ENCODE results near the gene RARS1.

Gene RARS1

DNA sequence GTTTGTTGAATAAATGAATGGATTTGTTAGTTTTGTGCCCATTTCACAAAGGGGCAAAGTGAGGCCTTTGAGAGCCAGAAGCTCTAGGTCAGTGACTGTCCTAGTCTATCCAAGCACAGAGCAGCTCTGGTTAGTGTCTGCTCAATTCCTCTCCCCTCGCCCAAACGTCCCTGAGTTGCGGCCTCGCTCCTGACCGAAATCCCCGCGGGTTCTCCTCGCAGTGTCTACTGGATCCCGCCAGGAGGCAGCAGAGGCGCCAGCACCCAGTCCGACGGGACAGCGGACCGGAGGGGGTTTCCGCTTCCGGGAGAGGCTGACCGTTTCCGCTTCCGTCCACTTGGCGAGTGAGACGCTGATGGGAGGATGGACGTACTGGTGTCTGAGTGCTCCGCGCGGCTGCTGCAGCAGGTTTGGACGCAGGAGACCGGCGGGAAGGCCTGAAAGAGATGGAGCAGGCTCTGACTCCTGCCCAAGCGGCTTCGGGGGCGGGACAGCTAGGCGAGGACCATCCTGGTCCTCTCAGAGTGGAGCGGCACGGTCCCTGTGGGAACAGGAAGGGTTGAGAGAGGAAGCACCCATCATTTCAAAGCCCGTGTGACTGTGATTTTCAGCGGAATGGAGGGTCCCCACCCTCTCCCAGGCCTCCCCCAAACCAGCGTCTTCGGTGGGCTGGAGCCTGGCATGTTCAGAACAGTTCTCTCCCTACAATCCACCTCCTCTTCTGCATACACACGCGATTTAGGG, at the start of gene RARS1:
Gene RARS1, plus strand, starts transcription at position 336 of the 744 bp plus-strand sequence. Its CDS starts 28 bp downstream, at position 364.
- DNase-seq, result peak; percentile 92

DNA sequence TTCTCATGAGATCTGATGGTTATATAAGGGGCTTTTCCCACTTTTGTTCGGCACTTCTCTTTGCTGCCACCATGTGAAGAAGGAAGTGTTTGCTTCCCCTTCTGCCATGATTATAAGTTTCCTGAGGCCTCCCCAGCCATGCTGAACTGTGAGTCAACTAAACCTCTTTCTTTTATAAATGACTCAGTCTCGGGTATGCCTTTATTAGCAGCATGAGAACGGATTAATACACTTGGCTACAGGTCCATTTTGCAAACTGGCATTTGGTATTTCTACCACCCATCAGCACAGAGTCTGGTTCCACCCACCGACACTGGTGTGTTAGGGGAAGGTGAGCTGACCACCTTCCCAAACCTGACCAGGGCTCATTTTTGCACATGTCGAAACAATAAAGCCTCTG, 47.9 kb upstream of the RARS1 start:
- DNase-seq, result no peak

DNA sequence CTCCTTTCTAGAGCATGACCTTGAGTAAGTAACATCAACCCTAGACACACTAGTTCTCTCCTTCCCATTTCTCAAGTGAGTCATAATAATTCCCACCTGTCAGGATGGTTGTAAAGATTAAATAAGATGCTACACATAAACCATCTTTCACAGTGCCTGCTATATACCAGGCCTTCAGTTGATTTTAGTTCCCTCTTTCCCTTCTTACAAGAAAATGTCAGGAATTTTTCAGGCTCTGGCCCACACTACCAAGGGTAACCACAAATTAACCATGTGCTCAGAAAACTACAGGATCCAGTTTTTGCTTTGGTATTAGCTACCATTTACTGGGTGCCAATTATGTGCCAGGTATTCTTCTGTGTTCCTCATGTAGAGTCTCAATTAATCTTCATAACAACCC, 42.7 kb upstream of the RARS1 start:
- DNase-seq, result no peak

DNA sequence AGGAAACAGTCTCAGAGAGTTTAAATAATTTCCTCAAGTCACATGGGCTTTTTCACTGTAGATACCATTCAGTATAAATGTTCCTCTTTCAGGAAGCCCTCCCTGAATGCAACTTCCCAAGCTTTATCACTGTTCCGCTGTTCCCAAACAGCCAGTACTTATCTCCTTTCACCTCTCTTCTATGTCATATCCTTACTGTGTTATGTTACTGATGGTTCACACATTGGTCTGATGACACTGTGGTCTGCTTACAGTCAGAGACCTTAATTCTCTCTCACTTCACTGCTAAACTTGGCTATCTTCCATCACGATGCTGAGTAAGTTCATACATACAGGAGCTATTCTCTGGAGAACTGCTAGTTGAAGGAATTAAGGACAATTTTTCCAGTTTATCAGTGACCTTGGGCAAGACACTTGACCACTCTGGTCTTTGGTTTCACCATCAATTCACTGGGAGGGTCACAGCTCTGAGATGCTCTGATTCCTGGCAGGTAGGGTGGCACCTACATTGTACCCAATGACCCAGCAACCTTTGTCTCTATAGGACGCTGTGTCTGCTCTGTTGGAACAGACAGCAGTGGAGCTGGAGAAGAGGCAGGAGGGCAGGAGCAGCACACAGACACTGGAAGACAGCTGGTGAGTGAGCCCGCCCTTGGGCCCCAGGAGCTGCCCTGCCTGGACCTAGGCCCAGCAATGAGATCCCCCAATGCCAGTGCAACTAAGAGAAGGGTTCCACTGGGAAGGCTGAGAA, 42.1 kb upstream of the RARS1 start:
- DNase-seq, result no peak

DNA sequence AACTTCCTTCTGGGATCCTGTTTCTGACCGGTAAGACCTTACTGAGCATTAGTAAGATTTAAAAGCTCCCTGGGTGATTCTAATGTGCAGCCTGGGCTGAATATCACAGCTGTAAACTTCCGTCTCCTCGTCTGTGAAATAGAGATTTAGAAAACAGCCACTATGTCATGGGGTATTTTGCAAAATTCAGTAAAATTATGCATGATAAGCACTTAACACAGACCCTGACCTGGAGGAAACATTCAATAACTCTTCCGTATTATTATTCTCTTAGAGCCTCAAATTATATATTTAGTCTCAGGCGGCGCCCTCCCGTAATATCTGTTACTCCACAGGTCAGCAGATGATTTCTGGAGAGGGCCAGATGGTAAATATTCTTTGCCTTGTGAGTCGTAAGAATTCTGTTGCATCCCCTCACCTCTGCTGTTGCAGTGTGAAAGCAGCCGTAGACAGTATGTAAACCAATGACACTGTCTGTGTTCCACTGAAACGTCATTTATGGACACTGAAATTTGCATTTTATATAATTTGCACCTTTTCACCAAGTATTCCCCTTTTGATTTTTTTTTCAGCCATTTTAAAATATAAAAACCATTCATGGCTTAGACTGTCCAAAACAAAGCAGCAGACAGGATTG, 39.2 kb upstream of the RARS1 start:
- no peak for DNase-seq

DNA sequence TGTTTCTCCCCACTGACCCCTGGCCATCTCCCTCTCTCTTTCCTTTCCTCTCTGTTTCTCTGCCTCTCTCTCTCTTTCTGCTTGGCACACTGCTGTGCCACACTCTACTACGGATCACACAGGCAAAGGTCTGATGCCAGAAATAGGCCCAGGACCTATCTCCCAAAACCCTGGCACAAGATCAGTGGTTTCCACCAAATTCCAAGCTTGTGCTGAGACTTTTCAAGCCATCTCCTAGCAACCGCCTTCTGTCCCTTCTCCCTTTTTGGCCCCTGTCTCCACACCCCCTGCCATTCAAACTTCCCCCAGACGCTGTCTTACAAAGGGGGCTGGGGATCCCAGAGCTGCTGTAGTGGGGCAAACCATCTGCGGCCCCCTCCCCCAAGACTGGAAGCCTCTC, 38.5 kb upstream of the RARS1 start:
- no peak for DNase-seq

DNA sequence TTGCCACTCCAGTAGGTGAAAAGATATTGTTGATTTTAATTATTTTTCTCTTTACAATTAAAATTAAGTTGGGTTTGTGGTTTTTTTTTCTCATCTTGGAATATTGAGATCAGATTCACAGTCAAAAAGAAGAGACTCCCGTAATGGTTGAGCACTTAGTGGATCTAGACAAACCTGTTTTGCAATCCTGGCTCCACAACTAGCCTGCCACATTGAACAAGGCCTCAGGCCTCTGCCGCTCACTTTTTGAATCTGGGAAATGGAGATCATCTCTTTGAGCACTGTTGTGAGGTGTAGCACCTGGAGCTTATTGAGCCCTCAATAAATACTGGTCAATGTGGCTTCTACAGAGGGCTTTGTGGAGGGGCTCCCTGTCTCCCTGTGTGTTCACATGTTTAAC, 37.1 kb upstream of the RARS1 start:
- DNase-seq, result no peak

DNA sequence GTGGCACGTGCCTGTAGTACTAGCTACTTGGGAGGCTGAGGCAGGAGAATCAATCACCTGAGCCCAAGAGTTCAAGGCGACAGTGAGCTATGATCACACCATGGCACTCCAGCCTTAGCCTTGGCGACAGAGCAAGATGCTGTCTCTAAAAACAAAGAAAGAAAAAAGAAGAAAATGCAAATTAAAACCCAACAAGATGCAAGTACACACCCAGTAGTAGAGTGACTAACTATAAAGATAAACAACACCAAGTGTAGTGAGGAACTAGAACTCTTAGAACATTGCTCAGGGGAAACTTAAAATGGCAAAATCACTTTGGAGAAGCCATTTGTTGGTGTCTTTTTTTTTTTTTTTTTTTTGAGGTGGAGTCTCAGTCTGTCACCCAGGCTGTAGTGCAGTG, 34.7 kb upstream of the RARS1 start:
- DNase-seq, result no peak

DNA sequence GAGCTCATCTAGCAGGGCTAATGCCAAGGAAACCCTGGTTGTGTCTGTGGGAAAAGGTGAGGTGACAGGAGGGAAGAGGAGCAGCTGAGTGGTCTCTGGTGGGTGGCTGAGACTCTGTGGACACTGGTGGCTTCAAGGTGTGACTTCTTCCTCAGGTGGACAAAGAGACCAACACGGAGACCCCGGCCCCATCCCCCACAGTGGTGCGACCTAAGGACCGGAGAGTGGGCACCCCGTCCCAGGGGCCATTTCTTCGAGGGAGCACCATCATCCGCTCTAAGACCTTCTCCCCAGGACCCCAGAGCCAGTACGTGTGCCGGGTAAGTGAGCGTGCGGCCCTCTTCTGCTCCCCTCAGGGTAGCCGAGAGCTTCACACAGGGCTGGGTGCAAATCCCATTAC, 31.1 kb upstream of the RARS1 start:
- no peak for DNase-seq

DNA sequence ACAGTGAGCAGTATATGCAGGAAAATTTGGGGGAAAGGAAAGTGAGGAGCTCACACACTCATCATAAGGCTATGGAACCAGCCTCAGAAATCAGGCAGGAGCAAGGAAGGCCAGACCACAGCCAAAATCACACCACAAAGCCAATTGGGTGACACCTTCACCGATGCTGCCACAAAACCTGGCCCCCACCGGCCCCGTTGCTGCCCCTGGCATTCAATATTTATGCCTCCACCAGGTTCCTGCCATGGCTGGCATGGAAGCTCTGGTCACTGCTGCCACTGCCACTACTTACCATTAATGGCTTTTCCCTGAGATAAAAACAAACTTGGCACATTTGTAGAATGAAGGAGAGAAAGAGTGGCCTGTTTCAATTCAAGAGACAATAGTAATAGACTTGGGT, 28.7 kb upstream of the RARS1 start:
- no peak for DNase-seq

DNA sequence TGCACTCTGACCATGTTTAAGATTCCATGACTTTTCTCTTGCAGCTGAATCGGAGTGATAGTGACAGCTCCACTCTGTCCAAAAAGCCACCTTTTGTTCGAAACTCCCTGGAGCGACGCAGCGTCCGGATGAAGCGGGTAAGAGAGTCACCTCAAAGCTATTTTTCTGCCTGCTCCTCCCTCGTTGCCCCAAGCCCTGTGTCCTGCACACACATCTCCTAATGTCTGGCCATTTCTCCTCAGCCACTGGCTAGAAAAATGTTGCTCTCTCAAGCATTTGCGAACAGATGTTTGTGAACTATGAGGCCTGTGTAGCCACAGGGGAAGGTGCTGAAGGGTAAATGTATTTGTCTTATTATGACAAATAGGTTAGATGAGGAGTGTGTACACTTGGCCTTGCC, 25.7 kb upstream of the RARS1 start:
- DNase-seq, result no peak

DNA sequence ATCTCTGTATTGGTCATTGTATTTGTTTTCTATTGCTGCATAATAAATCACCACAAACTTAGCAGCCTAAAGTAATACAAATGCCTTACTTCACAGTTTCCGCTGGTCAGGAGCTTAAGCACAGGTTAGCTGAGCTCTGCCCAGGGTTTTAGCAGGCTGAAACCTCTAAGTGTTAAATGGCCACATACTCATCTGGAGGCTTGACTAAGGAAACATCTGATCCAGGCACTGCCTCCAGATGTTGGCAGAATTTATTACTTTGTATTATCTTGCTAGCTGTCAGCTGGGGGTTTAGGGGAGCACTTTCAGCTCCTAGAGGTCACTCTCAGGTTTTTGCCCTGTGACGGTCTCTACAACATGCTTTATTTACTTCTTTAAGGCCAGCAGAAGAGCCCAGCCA, 23.2 kb upstream of the RARS1 start:
- DNase-seq, result no peak

DNA sequence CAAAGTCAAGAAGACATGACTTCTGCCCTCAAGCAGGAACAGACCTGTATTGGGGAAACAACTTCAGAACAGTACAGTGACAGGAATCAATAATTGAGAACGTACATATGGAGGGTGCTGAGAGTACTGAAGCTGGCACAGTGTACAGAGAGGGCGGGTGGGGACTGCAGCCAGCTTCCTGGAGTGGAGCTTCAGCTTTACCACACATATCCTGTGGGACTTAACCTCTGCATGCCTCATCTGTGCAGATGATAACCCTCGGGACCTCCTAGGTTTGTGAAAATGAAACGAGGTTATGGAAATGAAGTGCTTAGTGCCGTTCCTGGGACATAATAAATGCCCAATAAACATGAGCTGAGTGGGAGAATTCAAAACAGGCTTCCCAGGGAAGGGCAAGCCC, 22.1 kb upstream of the RARS1 start:
- no peak for DNase-seq

DNA sequence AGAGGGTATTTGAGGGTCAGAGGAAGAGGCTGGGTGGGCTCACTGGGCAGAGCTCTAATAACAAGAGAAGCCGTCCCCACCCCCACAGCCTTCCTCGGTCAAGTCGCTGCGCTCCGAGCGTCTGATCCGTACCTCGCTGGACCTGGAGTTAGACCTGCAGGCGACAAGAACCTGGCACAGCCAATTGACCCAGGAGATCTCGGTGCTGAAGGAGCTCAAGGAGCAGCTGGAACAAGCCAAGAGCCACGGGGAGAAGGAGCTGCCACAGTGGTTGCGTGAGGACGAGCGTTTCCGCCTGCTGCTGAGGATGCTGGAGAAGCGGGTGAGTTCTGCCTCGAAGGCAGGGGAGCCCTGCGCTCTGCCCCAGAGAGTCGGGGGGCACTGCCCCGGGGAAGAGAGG, 21.6 kb upstream of the RARS1 start:
- no peak for DNase-seq

DNA sequence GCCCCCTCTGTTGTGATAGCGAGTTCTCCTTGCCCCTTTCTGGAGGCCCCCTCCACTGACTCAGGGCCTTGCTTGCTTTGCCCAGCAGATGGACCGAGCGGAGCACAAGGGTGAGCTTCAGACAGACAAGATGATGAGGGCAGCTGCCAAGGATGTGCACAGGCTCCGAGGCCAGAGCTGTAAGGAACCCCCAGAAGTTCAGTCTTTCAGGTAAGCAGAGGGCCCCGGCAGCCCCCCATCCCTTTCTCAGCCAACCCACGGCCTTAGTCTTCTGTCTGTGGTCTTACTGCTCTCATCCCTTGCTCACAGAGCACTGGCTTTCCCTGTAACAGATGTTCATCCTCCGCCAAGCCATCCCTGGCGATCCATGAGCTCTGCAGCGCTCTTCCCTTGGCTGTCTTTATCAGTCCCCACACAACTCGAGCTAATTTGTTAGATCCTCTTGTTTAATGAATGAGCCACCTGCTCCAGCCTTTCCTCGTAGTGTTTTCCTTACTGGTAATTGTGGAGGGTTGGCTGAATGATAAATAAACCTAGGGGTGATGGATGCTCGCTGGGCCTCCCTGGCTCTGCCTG, 18.4 kb upstream of the RARS1 start:
- DNase-seq, result no peak

DNA sequence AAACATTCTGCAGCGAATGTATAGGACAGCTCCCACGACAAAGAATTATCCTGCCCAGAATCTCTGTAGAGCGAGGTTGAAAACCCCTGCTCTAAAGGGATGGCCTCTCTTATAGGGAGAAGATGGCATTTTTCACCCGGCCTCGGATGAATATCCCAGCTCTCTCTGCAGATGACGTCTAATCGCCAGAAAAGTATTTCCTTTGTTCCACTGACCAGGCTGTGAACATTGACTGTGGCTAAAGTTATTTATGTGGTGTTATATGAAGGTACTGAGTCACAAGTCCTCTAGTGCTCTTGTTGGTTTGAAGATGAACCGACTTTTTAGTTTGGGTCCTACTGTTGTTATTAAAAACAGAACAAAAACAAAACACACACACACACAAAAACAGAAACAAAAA, 17.4 kb upstream of the RARS1 start:
- DNase-seq, result no peak

DNA sequence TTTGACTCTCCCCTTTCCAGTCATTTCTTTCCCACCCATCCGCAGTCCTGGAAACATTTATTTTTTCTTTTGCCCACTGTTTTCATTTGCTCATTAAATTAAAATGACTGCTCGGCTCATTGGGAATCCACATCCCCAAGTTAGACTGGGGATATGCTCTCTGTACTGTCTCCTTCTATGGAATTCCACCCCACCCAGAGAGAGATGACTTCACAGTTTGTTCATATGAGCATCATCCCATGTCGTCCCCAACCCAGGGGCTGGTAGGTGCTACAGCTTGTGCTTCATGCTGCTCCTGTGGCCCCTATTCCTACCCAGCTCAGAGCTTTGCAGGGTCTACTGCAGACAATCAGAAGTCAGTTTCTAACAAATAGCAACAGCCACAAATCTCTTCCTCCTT, 16.5 kb upstream of the RARS1 start:
- DNase-seq, result no peak

DNA sequence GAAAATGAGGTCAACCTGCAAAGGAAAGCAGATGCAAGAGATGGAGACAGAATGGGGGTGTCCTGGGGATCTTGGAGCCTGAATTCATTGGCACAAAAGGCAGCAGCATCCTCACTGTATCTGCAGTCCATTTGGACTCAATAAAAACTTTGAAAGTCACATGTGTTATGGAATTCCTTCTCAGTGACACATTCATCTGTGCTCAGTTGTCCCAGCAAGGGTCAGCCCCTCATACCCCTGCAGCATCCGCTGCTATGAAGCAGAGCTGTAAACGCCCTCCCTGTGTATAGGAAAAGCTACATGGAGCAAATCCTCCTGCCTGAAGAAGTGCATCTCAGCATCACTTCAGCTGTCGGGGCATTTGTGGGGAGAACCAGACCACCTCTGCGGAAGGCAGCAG, 14.5 kb upstream of the RARS1 start:
- no peak for DNase-seq

DNA sequence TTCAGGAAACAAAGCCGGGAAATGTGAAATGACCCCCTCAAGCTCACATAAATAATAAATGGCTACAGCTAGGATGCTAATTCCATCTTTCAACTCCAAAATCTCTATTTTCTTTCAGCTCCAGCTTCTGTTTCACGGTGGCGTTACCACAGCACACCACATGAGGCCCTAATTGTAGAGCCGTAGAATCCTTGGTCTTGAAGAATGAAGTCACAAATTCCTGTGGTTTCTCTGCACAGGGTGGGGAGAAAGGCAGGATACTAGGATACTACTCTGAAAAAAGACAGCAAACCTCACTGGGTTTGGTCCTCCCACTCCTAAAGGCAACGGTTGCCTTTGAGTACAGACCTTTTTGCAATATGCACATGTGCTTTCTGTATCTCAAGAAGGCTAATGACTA, 13.9 kb upstream of the RARS1 start:
- no peak for DNase-seq

DNA sequence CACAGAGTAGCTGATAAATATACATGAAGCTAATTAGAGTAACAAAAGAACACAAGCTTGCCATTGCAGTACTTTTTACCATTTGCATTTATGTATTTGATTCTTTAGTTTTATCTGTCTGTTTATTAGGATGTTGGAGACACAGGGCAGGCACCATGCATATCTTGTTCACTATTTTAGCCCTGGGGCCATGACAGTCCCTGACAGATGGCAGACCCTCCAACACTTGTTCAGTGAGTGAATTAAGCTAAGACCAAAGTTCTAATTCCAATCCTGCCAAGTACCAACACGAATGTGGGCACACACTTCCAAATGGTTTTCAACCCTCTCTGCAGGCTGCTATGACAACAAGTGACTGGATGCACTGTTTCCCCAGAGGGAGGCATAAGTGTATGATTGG, 12.0 kb upstream of the RARS1 start:
- no peak for DNase-seq

DNA sequence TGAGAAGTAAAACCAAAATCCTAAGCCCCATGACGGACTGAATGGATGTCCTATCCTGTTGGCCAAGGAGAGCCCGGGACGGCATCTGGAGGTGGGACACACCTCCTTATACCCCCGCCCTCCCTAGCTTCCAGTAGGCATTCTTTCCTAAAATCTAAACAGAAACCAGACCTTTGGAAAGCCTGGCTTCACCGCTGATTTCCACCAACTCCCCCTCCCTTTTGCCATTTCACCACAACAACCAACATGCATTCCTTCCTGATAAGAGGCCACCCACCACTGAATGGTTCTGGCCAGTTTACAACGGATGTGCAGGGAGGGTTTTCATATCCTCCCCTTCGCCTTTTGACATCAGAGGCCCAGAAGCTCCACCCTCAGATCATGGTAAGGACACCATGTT, 9.2 kb upstream of the RARS1 start:
- DNase-seq, result no peak

DNA sequence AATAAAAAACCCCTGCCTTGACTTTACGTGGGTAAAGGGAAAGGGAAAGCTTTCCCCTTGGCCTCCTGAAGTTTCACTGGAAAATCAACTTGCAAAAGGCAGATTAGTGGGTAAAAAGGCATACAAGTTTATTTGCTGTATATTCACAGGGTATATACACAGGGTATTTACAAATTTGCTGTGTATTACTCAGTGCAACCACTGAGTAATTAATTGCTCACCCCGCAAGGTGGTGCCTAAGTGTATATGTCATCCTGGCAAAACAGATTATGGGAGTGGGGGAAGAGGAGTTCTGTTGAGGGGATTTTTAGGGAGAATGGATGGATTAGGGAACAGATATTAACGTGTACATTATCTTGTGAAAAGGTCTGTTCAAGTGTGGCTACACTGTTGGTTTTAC, 7.1 kb upstream of the RARS1 start:
- DNase-seq, result no peak

DNA sequence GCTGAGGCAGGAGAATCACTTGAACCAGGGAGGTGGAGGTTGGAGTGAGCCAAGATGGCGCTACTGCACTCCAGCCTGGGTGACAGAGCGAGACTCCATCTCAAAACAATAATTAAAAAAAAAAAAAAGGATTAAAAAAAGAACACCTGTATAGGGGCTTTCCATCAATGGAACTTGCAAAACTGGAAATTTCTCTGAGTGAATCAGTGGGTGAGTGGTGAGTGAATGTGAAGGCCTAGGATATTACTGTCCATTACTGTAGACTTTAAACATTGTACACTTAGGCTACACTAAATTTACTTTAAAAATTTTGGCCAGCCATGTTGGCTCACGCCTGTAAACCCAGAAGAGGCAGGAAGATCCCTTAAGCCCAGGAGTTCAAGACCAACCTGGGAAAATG, 5.7 kb upstream of the RARS1 start:
- DNase-seq, result no peak

DNA sequence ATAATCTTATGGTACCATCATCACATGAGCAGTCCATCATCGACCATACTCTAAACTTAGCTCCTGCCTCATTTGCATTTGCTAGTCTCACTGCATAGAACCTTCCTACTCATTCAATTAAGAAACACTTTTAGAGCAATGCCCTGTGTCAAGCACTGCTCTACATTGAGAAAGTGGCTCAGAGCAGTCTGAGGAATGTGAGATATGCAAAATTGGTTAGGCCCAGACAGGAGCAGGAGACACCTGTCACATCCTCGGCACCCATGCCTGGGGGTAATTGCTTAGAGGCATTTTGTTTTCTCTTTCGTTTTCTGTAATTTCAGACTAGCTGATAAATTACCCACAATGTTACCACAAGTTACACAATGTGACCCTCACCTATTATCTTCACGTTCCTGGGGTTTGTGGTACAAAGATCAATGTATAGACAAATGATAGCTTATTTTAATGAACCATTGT, 4.9 kb upstream of the RARS1 start:
- DNase-seq, result no peak

Data from activated naive CD4-positive, alpha-beta T cell treated with anti-CD3 and anti-CD28 coated beads, Interleukin-2, amount 50 U/mL, for 16 hours (primary cell).